ENCODE results near the gene TTC22.

TTC22 gene

DNA sequence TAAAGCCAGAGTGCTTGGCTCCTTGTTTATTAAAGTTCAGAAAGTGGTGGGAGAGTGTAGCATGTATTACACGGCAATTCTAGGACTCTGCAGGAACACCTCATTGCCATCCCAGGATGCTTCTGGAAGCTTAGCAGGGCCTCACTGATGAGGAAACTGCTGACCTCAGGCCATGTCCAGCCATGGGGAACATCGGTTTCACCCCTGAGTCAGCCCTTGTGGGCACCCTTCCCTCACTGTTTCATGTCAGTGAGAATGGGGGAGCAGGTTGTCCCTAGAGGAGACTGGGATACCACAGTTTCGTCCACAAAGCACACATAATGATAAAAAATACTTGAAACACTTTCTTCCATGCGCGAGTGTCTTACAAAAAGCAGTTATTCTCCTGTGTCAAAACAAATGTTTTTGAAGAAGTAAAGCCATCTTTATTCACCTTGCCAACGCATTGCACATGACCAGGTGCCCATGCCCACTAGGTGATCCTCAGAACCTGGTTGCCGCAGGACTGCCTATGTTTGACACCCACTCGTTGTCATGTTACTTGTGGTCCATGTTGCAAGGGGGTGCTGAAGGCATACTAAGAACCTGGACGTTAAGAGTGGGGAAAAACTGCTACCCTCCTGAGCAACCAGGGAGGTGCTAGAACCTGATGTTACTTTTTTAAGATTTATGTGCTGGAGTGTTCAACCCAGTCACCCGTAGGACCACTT, 41.2 kb upstream of the TTC22 start:
- H3K4me2 ChIP-seq = no peak overlapping the region
- H3K4me1 ChIP-seq (ENCODE audit: low read depth, poor library complexity, severe bottlenecking) = no peaks in the 10 kb centered on the region
- H3K36me3 ChIP-seq (ENCODE audit: insufficient read depth) = no peaks in the 10 kb centered on the region
- no peaks in the 10 kb centered on the region for H4K20me1 ChIP-seq (ENCODE audit: insufficient read depth)
- H3K79me2 ChIP-seq (ENCODE audit: insufficient read depth, low read depth) = no peaks in the 10 kb centered on the region
- no peak overlapping the region for H3K4me3 ChIP-seq (IDR thresholded peaks at IDR 0.05; ENCODE audit: insufficient read depth, low read depth, low read length)
- TF ChIP-seq, protein P1, sequence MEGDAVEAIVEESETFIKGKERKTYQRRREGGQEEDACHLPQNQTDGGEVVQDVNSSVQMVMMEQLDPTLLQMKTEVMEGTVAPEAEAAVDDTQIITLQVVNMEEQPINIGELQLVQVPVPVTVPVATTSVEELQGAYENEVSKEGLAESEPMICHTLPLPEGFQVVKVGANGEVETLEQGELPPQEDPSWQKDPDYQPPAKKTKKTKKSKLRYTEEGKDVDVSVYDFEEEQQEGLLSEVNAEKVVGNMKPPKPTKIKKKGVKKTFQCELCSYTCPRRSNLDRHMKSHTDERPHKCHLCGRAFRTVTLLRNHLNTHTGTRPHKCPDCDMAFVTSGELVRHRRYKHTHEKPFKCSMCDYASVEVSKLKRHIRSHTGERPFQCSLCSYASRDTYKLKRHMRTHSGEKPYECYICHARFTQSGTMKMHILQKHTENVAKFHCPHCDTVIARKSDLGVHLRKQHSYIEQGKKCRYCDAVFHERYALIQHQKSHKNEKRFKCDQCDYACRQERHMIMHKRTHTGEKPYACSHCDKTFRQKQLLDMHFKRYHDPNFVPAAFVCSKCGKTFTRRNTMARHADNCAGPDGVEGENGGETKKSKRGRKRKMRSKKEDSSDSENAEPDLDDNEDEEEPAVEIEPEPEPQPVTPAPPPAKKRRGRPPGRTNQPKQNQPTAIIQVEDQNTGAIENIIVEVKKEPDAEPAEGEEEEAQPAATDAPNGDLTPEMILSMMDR (conservative IDR thresholded peaks at IDR 0.05; ENCODE audit: low read depth, low read length) = no peak
- H3K9ac ChIP-seq = no peak overlapping the region
- H2AFZ ChIP-seq (ENCODE audit: low read depth) = no peak overlapping the region
- no peaks in the 10 kb centered on the region for H3K27me3 ChIP-seq (ENCODE audit: insufficient read depth, low read depth)
- no peak overlapping the region for H3K27ac ChIP-seq

DNA sequence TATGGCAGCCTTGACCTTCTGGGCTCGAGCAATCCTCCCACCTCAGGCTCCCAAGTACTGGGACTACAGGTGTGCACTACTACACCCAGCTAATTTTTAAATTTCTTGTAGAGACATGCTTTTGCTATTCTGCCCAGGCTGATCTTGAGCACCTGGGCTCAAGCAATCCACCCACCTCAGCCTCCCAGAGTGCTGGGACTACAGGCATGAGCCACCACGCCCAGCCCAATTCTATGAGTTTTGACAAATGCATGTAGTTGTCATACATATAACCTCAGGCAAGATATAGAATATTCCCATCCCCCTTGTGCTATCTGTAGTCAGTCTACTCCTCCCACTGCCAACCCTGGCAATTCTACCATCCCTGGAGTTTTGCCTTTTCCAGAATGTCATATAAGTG, 38.7 kb upstream of the TTC22 start:
- Histone ChIP-seq H2AFZ (ENCODE audit: low read depth) (no peak overlapping the region), H3K27ac (no peak overlapping the region), H3K9ac (no peak overlapping the region), H3K4me3 (IDR thresholded peaks at IDR 0.05; ENCODE audit: insufficient read depth, low read depth, low read length) (no peak overlapping the region), H3K36me3 (ENCODE audit: insufficient read depth) (no peaks in the 10 kb centered on the region), H3K4me2 (no peak overlapping the region), H3K27me3 (ENCODE audit: insufficient read depth, low read depth) (no peaks in the 10 kb centered on the region), H3K4me1 (ENCODE audit: low read depth, poor library complexity, severe bottlenecking) (no peaks in the 10 kb centered on the region), H4K20me1 (ENCODE audit: insufficient read depth) (no peaks in the 10 kb centered on the region), H3K79me2 (ENCODE audit: insufficient read depth, low read depth) (no peaks in the 10 kb centered on the region)
- TF ChIP-seq, protein P1 (conservative IDR thresholded peaks at IDR 0.05; ENCODE audit: low read depth, low read length) = no peak

DNA sequence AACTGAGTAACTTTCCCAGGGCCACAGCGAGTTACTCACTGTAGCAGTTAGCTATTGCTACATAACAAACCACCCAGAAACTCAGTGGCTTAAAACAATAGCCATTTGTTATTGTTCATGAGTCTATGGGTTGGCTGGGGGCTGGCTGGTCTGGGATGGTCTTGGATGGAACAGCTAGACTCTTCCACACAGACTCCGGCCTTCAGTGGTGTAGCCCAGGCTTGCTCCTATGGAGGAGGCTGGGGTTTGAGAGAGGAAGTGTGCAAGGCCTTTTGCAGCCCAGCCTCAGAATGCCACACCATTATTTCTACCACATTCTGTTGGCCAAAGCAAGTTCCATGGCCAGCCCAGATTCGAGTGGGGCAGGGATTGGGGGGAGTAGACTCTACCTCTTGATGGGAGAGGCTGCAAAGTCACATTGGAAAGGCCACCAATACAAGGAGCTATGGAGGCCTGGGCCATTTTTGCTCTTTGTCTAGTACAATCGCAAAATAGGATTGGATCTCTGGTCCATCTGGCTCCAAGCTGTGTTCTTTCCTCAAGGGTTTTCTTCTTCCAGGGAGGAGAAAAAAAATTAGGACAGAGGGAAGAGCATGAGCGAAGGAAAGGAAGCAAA, 37.5 kb upstream of the TTC22 start:
- H3K79me2 ChIP-seq (ENCODE audit: insufficient read depth, low read depth) = no peaks in the 10 kb centered on the region
- H3K27me3 ChIP-seq (ENCODE audit: insufficient read depth, low read depth) = no peaks in the 10 kb centered on the region
- no peaks in the 10 kb centered on the region for H3K36me3 ChIP-seq (ENCODE audit: insufficient read depth)
- no peak overlapping the region for H2AFZ ChIP-seq (ENCODE audit: low read depth)
- no peak overlapping the region for H3K9ac ChIP-seq
- no peaks in the 10 kb centered on the region for H4K20me1 ChIP-seq (ENCODE audit: insufficient read depth)
- H3K4me3 ChIP-seq (IDR thresholded peaks at IDR 0.05; ENCODE audit: insufficient read depth, low read depth, low read length) = no peak overlapping the region
- TF ChIP-seq, protein P1 (conservative IDR thresholded peaks at IDR 0.05; ENCODE audit: low read depth, low read length) = no peak
- no peak overlapping the region for H3K27ac ChIP-seq
- H3K4me1 ChIP-seq (ENCODE audit: low read depth, poor library complexity, severe bottlenecking) = no peaks in the 10 kb centered on the region
- H3K4me2 ChIP-seq = no peak overlapping the region

DNA sequence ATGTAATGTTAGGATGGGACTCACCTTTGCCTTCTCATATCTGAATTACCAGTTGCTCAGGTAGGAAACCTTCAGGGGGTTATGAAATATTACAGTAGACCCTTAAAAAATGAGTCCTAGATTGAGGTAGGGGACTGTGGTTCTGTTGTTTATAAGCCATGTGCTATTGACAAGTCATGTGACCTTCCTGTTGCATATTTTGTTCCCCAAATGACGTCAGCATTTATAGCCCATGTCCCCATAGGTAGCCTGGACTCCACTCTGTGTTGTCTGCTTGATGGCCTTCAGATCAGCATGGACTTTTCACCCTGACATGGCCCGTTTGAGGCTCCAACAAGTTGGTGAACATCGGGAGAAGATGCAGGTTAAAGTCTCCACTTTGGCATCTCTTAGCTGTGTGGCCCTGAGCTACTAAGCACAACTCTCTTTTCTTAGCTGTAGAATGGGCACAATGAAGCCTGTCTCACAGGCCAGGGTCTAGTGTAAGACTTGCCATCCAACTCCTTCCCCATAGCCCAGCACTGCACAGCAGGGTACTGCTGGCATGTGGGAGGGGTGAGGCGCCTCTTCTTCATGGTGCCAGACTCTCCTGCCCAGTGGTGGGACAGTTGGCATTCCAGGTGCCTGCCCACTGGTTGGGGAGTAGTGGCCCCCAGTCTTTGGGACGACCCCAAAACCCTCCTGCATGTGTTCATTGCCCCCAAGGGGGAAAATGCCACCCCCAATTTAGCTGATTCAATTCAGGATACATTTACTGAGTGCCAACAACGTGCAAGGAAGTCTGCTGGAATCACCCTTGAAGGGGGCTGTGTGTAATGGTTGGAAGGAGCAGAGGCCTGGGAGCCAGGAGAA, 36.1 kb upstream of the TTC22 start:
- H3K4me3 ChIP-seq (IDR thresholded peaks at IDR 0.05; ENCODE audit: insufficient read depth, low read depth, low read length) = no peak overlapping the region
- no peak overlapping the region for H3K27ac ChIP-seq
- no peak overlapping the region for H3K9ac ChIP-seq
- H4K20me1 ChIP-seq (ENCODE audit: insufficient read depth) = no peaks in the 10 kb centered on the region
- H3K79me2 ChIP-seq (ENCODE audit: insufficient read depth, low read depth) = no peaks in the 10 kb centered on the region
- H3K27me3 ChIP-seq (ENCODE audit: insufficient read depth, low read depth) = no peaks in the 10 kb centered on the region
- no peak overlapping the region for H3K4me2 ChIP-seq
- H2AFZ ChIP-seq (ENCODE audit: low read depth) = no peak overlapping the region
- no peaks in the 10 kb centered on the region for H3K36me3 ChIP-seq (ENCODE audit: insufficient read depth)
- no peaks in the 10 kb centered on the region for H3K4me1 ChIP-seq (ENCODE audit: low read depth, poor library complexity, severe bottlenecking)
- TF ChIP-seq, protein P1 (conservative IDR thresholded peaks at IDR 0.05; ENCODE audit: low read depth, low read length) = no peak

All from KMS-11 (cell line).